GM12878 (cell line): ENCODE data around the gene TRAF7. TPM values are rescaled to one million over a fixed set of nuclear protein-coding genes. Genes with fewer than 3 reads are reported as not detected.

Experiments
- ATAC-seq: fragments of 200-7000 bp; cut with Tn5 transposase; 3 replicates; pipeline ENCODE4 v1.9.1; 2020; ENCODE audit warnings: mild to moderate bottlenecking, moderate library complexity
- BruUV-seq: library from RNA; stranded (reverse); fragments of 400-500 nt; replicated peaks from 2 replicates; lab custom pipeline; 2021; lab: Mats Ljungman, UMichigan
- CTCF ChIA-PET: fragments of 300-600 bp; sonication (Branson Sonifier 250); formaldehyde crosslinking; extraction: SDS; loops from one replicate; lab custom pipeline; 2021; ENCODE audit warnings: inconsistent platforms; lab: Yijun Ruan, JAX
- POLR2A ChIA-PET: fragments of 350-600 bp; formaldehyde crosslinking; extraction: SDS; loops from one replicate; lab custom pipeline; 2021; ENCODE audit warnings: inconsistent platforms; lab: Charles Lee
- RAD21 ChIA-PET: fragments of 300-600 bp; sonication (Branson Sonifier 250); formaldehyde crosslinking; loops from one replicate; lab custom pipeline; 2023; ENCODE audit warnings: antibody characterized with exemption; ENCODE audit not compliant: unreplicated experiment; lab: Charles Lee
- SMC1A ChIA-PET: fragments of 300-600 bp; sonication (Branson Sonifier 250); formaldehyde crosslinking; loops from one replicate; lab custom pipeline; 2023; ENCODE audit not compliant: unreplicated experiment, uncharacterized antibody; lab: Charles Lee
- DNase-seq: peaks from one replicate; pipeline ENCODE4 v3.0.0-alpha.2; 2011; ENCODE audit warnings: low read depth, low spot score
- FAIRE-seq: peaks from 3 replicates; lab custom pipeline; 2011; peaks lifted over from hg19 to GRCh38; lab: Jason Lieb, UNC
- H2AFZ ChIP-seq: 2 replicates; pipeline ENCODE4 v1.6.0; 2011; ENCODE audit warnings: low read depth, low read length, control low read depth; ENCODE audit not compliant: control insufficient read depth
- H3K27ac ChIP-seq: 2 replicates; pipeline ENCODE4 v1.5.1; 2011; ENCODE audit warnings: control low read depth; ENCODE audit not compliant: control insufficient read depth, insufficient read depth
- H3K27me3 ChIP-seq, 2 experiments: replicated peaks in 1 of 2; 2 replicates each; pipeline versions ENCODE4 v1.6.0 to v1.6.1; 2011; ENCODE audit warnings: low read length in 1 of 2; ENCODE audit not compliant: control insufficient read depth in 2 of 2, insufficient read depth in 2 of 2
- H3K36me3 ChIP-seq, 2 experiments: 2 replicates each; pipeline ENCODE4 v1.5.1; 2011; ENCODE audit warnings: low read length in 1 of 2; ENCODE audit not compliant: control insufficient read depth in 2 of 2, insufficient read depth in 2 of 2
- H3K4me1 ChIP-seq: 2 replicates; pipeline ENCODE4 v1.6.1; 2011; ENCODE audit warnings: mild to moderate bottlenecking, low read length, moderate library complexity, mixed read lengths; ENCODE audit not compliant: control insufficient read depth, insufficient read depth
- H3K4me2 ChIP-seq: 2 replicates; pipeline ENCODE4 v1.6.0; 2011; ENCODE audit warnings: control low read depth; ENCODE audit not compliant: control insufficient read depth, insufficient read depth
- H3K4me3 ChIP-seq: fragments of 200-600 bp; sonication (generic); 2 replicates; pipeline ENCODE4 v1.5.1; 2016
- H3K79me2 ChIP-seq: 2 replicates; pipeline ENCODE4 v1.6.0; 2011; ENCODE audit warnings: low read length; ENCODE audit not compliant: control insufficient read depth, insufficient read depth
- H3K9ac ChIP-seq: 2 replicates; pipeline ENCODE4 v1.8.0; 2011; ENCODE audit warnings: low read length, control low read depth, mixed read lengths; ENCODE audit not compliant: control insufficient read depth, insufficient read depth
- H3K9me3 ChIP-seq: replicated peaks from 3 replicates; pipeline ENCODE4 v1.5.1; 2011; ENCODE audit warnings: mild to moderate bottlenecking, low read length; ENCODE audit not compliant: control insufficient read depth, insufficient read depth
- H4K20me1 ChIP-seq: 2 replicates; pipeline ENCODE4 v1.6.0; 2011; ENCODE audit not compliant: control insufficient read depth, insufficient read depth
- CTCF ChIP-seq, 3 experiments: IDR thresholded peaks in 2 of 3; conservative IDR thresholded peaks in 1 of 3; 2 replicates each; pipeline ENCODE4 v1.5.1; 2011; ENCODE audit warnings: low read depth in 3 of 3, low read length in 3 of 3, mild to moderate bottlenecking in 3 of 3, control low read depth in 2 of 3, moderate library complexity in 2 of 3, inconsistent platforms in 1 of 3, mixed read lengths in 1 of 3; ENCODE audit not compliant: control insufficient read depth in 2 of 3, insufficient read depth in 1 of 3; ENCODE audit errors: extremely low read depth in 1 of 3
- EZH2 ChIP-seq: IDR thresholded peaks from 2 replicates; pipeline ENCODE4 v1.6.1; 2012; ENCODE audit warnings: low read depth, mild to moderate bottlenecking, control low read depth, inconsistent platforms, low read length, borderline replicate concordance; ENCODE audit not compliant: control insufficient read depth
- HCFC1 ChIP-seq: fragments of 150-350 bp; IDR thresholded peaks from 2 replicates; pipeline ENCODE4 v1.6.1; 2014; ENCODE audit warnings: low read length
- IRF4 ChIP-seq: IDR thresholded peaks from 2 replicates; pipeline ENCODE4 v1.6.1; 2011; ENCODE audit warnings: low read depth, low read length
- RAD21 ChIP-seq: IDR thresholded peaks from 2 replicates; pipeline ENCODE4 v1.6.1; 2011; ENCODE audit warnings: mild to moderate bottlenecking, low read depth, low read length, moderate library complexity; ENCODE audit not compliant: insufficient read depth
- RFX5 ChIP-seq: IDR thresholded peaks from 2 replicates; pipeline ENCODE4 v1.6.1; 2011; ENCODE audit warnings: low read depth, low read length, improper control_type of control experiment
- SMARCA5 ChIP-seq: fragments of 450-650 bp; IDR thresholded peaks from 2 replicates; pipeline ENCODE4 v1.6.1; 2017; ENCODE audit warnings: mild to moderate bottlenecking
- SMC3 ChIP-seq: IDR thresholded peaks from 2 replicates; pipeline ENCODE4 v1.6.1; 2011; ENCODE audit warnings: low read length, improper control_type of control experiment, borderline replicate concordance
- SREBF1 ChIP-seq: IDR thresholded peaks from 2 replicates; pipeline ENCODE4 v1.6.1; 2012; ENCODE audit warnings: mild to moderate bottlenecking, low read length
- SRF ChIP-seq, 2 experiments: IDR thresholded peaks; 2 replicates each; pipeline ENCODE4 v1.6.1; 2011; ENCODE audit warnings: low read depth in 2 of 2, low read length in 2 of 2, mild to moderate bottlenecking in 1 of 2, moderate library complexity in 1 of 2
- ZNF622 ChIP-seq: fragments of 450-650 bp; IDR thresholded peaks from 2 replicates; pipeline ENCODE4 v1.6.1; 2017; ENCODE audit warnings: mild to moderate bottlenecking, inconsistent platforms
- WGBS: methylation state at CpG from one replicate; pipeline ENCODE4 v1.1.6; 2016; ENCODE audit warnings: low lambda C conversion rate; ENCODE audit not compliant: insufficient replicate concordance, insufficient coverage; ENCODE audit errors: missing lambda C conversion rate; 5-methylcytosine and 5-hydroxymethylcytosine counted together
- in situ Hi-C: fragments of 300-500 bp; cut with MboI; formaldehyde crosslinking; loops from 9 replicates; pipeline ENCODE4 v1.14.3; 2018; ENCODE audit warnings: mixed read lengths
- intact Hi-C: fragments of 100-400 bp; cut with micrococcal nuclease; formaldehyde crosslinking; loops from one replicate; pipeline ENCODE4 v1.14.2; 2022; ENCODE audit not compliant: unreplicated experiment
- polyA plus RNA-seq, 11 experiments: library from polyadenylated mRNA; depleted of rRNA in 4 of 11; unstranded in 6 of 11; stranded (reverse) in 5 of 11; fragments of >200 nt; fragmentation: Nextera tagmentation in 4 of 11; fragmentation: Illumina TruSeq in 1 of 11; extraction: Ambion mirVana in 4 of 11; extraction: Trizol in 1 of 11; gene quantifications; 1 replicate in 1 of 11; 2 replicates in 10 of 11; pipeline versions ENCODE4 v1.2.1 to v1.2.3, GENCODE V29; 2011 to 2016; ENCODE audit warnings: inconsistent platforms in 2 of 11, missing spikeins in 2 of 11, low read depth in 1 of 11
- total RNA-seq, 4 experiments: library from RNA; depleted of rRNA in 3 of 4; stranded (reverse); fragments of >200 nt in 3 of 4; fragmentation: Illumina TruSeq in 1 of 4; extraction: Trizol in 1 of 4; gene quantifications; 2 replicates each; pipeline versions ENCODE4 v1.2.1 to v1.2.3, GENCODE V29; 2013 to 2021

Gene TRAF7
- total and polyA plus RNA-seq, 10 of the 15 experiments (the other 5 are each of a cell fraction or from before 2014, with no cell fraction given) = 0.61 to 87.0 (median 30.0) TPM

GRCh38 chr16:2194852-2195321, 39.3 kb downstream of the TRAF7 start:
- H2AFZ ChIP-seq = no peak overlapping the region
- DNase-seq (peak; percentile 11), FAIRE-seq (peak; percentile 69), ATAC-seq (peak; percentile 91)
- ChIA-PET CTCF (interaction anchor here (0.5 to 2.0 kb wide), 12 partner anchors 16 to 313 kb away, joined by 3 to 10 read pairs (median 3); partner anchors contain the start of genes ECI1 and PGP), RAD21 (interaction anchor here (0.7 to 1.5 kb wide), 4 partner anchors 56 to 307 kb away, joined by 3 to 11 read pairs (median 7); partner anchors contain the start of gene ECI1), POLR2A (interaction anchor here (0.6 kb wide), 1 partner anchor 211 kb away, joined by 8 read pairs; no protein-coding TSS in a partner anchor), SMC1A (no interaction called here)
- H3K27me3 ChIP-seq = peaks cover 12 to 15% of the 10 kb centered on the region in 2 experiments
- no peaks in the 10 kb centered on the region for H3K9me3 ChIP-seq
- no peaks in the 10 kb centered on the region; the same call in 1 of the 2 replicates for H3K4me1 ChIP-seq
- BruUV-seq = no TSS peak
- no peak overlapping the region for H3K9ac ChIP-seq
- WGBS = 9% methylated on average over 10 of the region's 10 CpGs
- H3K27ac ChIP-seq = no peak overlapping the region
- intact Hi-C loops (loop anchor here (2.0 kb wide), 1 partner anchor 306 kb away; no protein-coding TSS in a partner anchor), in situ Hi-C loops (no loop called here)
- H3K36me3 ChIP-seq = no peaks in the 10 kb centered on the region
- H3K79me2 ChIP-seq = no peaks in the 10 kb centered on the region
- H3K4me2 ChIP-seq = no peak overlapping the region
- H3K4me3 ChIP-seq = no peak overlapping the region
- no peaks in the 10 kb centered on the region for H4K20me1 ChIP-seq
- TF ChIP-seq SREBF1 = no peak
- TF ChIP-seq ZNF622 = no peak
- peak; percentile 40; the same call in 1 of the 2 replicates for TF ChIP-seq SMC3
- peak; percentile 88 for TF ChIP-seq SMARCA5
- peak; percentile 55 for TF ChIP-seq RAD21
- TF ChIP-seq RFX5 = no peak
- TF ChIP-seq EZH2 = no peak
- no peak for TF ChIP-seq SRF (IDR thresholded peaks at IDR 0.05; ENCODE audit: low read depth in 2 of 2, low read length in 2 of 2)
- no peak for TF ChIP-seq HCFC1
- no peak for TF ChIP-seq IRF4
- TF ChIP-seq CTCF (IDR thresholded peaks at IDR 0.05 in 2 of 3, conservative IDR thresholded peaks at IDR 0.05 in 1 of 3; ENCODE audit: control insufficient read depth in 2 of 3, extremely low read depth in 1 of 3, insufficient read depth in 1 of 3, low read depth in 3 of 3, low read length in 3 of 3) = peak; percentile 43 to 65 (median 48)
